Measurements from ENCODE around the gene LINGO3. TPM values are rescaled to one million over a fixed set of nuclear protein-coding genes. Genes with fewer than 3 reads are reported as not detected.

The LINGO3 gene
- total RNA-seq, 1 donor from 2014 or later = not detected

- peak overlapping the region; percentile 50 for H3K4me3 Mint-ChIP-seq (ENCODE audit: unreplicated experiment)
- peak overlapping the region; percentile 71 for H3K27ac Mint-ChIP-seq (ENCODE audit: unreplicated experiment)
- no peaks in the 10 kb centered on the region for H3K9me3 Mint-ChIP-seq (ENCODE audit: low read depth)
- H3K4me1 Mint-ChIP-seq (ENCODE audit: low read depth) = peaks cover 22% of the 10 kb centered on the region
- no peak for TF ChIP-seq CTCF (IDR thresholded peaks at IDR 0.05)
- peaks cover 2% of the 10 kb centered on the region for H3K27me3 Mint-ChIP-seq (ENCODE audit: low read depth)
- no peak for DNase-seq (ENCODE audit: low spot score)
- no peaks in the 10 kb centered on the region for H3K36me3 Mint-ChIP-seq (ENCODE audit: low read depth)
Measured at GRCh38 chr19:2294687-2295335, 13.1 kb downstream of the LINGO3 start.

DNA sequence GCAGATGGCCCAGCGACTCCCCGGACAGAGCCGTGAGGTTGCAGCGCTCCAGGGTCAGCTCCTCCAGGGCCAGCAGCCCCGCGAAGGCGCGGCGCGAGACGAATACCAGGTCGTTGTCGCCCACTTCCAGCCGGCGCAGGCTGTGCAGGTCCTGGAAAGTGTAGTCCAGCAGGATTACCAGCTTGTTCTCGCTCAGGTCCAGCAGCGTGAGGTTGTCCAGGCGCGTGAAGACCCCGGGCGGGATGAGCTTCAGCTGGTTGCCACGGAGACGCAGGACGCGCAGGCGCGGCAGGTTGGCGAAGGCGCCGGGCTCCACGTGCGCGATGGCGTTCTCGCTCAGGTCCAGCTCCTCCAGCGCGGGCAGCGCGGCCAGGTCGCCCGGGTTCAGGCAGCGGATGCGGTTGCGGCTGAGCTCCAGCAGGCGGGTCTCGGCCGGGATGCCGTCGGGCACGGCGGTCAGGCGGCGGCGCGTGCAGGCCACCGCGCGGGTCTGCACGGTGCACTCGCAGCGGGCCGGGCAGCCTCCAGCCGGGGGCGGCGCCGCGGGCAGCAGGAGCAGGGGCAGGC lies 16.7 kb downstream of the LINGO3 start:
- no peaks in the 10 kb centered on the region for H3K36me3 Mint-ChIP-seq (ENCODE audit: low read depth)
- H3K9me3 Mint-ChIP-seq (ENCODE audit: low read depth) = no peaks in the 10 kb centered on the region
- peaks cover 13% of the 10 kb centered on the region for H3K27me3 Mint-ChIP-seq (ENCODE audit: low read depth)
- peak overlapping the region; percentile 16 for H3K4me3 Mint-ChIP-seq (ENCODE audit: unreplicated experiment)
- no peak for DNase-seq (ENCODE audit: low spot score)
- peak; percentile 27 for TF ChIP-seq CTCF (IDR thresholded peaks at IDR 0.05)
- no peak overlapping the region for H3K27ac Mint-ChIP-seq (ENCODE audit: unreplicated experiment)
- peaks cover 25% of the 10 kb centered on the region for H3K4me1 Mint-ChIP-seq (ENCODE audit: low read depth)

GRCh38 chr19:2290441-2291184 lies 17.3 kb downstream of the LINGO3 start:
- Mint-ChIP-seq H3K4me3 (ENCODE audit: unreplicated experiment) (peak overlapping the region; percentile 16), H3K36me3 (ENCODE audit: low read depth) (no peaks in the 10 kb centered on the region), H3K27me3 (ENCODE audit: low read depth) (peaks cover 13% of the 10 kb centered on the region), H3K4me1 (ENCODE audit: low read depth) (peaks cover 24% of the 10 kb centered on the region), H3K9me3 (ENCODE audit: low read depth) (no peaks in the 10 kb centered on the region), H3K27ac (ENCODE audit: unreplicated experiment) (no peak overlapping the region)
- no peak for DNase-seq (ENCODE audit: low spot score)
- TF ChIP-seq CTCF (IDR thresholded peaks at IDR 0.05) = no peak

DNA sequence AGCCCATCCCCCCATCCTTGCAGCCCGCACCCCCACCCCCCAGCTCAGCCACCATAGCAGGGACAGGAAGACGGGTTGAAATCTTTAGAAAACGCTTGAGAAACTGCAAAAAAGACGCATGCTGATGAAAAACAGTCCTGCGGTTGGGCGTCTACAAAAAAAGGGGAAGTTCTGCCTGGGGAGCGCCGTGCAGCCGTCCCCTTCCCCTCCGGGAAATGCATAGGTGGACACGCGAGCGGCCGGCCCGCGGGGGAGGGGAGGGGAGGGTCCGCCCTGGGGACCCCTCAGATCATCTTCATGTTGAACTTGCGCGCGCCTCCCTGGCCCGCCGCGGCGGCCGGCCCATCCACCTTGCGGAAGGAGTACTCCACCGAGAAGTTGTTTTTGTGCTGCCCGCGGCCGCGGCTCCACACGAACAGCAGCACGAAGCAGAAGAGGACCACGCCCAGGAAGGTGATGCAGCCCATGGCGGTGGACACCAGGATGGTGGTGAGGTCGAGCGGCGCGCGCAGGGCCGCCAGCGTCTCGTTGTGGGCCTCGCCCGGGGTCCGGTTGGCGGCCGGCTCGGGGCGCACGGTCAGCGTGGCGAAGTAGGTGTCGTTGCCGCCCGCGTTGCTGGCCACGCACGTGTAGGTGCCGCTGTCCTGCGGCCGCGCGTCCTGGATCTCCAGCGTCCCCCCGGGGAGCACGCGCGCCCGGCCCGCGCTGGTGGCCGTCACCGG lies 18.1 kb downstream of the LINGO3 start:
- Mint-ChIP-seq H3K4me1 (ENCODE audit: low read depth) (peaks cover 17% of the 10 kb centered on the region), H3K9me3 (ENCODE audit: low read depth) (no peaks in the 10 kb centered on the region), H3K4me3 (ENCODE audit: unreplicated experiment) (peak overlapping the region; percentile 57), H3K27me3 (ENCODE audit: low read depth) (peaks cover 13% of the 10 kb centered on the region), H3K27ac (ENCODE audit: unreplicated experiment) (no peak overlapping the region), H3K36me3 (ENCODE audit: low read depth) (no peaks in the 10 kb centered on the region)
- no peak for TF ChIP-seq CTCF (IDR thresholded peaks at IDR 0.05)
- no peak for DNase-seq (ENCODE audit: low spot score)

All from chondrocyte (in vitro differentiated cells).